ENCODE data around the gene MRM1. TPM values are rescaled to one million over a fixed set of nuclear protein-coding genes. Genes with fewer than 3 reads are reported as not detected.

The MRM1 gene
- polyA plus RNA-seq, 3 donors: 0.82 to 2.3 (median 1.5) TPM

DNA sequence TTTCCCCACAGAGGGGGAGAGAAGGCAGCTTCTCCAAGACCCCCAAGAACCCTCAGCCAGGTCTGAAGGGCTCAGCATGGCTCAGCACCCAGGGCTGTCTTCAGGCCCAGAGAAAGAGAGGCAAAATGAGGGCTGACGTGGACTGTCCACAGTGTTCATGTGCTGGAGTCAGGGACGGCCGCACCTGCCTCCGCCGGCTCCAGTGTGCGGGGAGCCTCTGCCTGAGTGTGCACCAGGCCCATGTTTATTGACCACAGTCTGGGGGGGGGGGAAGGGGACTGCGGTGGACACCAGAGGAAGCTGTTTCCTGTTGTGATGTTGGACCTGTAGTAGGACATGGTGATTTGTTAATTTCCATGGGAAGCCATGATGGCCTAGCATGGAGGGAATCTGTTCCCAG is 6.9 kb downstream of the MRM1 start:
- peaks cover 0 to 5% of the 10 kb centered on the region in 2 donors for H3K36me3 ChIP-seq (replicated peaks in 1 of 2; ENCODE audit: control insufficient read depth in 1 of 2, insufficient read depth in 2 of 2, low read length in 2 of 2)
- peaks cover 32% of the 10 kb centered on the region for H3K4me1 Mint-ChIP-seq
- peaks cover 10 to 14% of the 10 kb centered on the region in 2 donors for H3K4me1 ChIP-seq (ENCODE audit: control insufficient read depth in 1 of 2, insufficient read depth in 2 of 2, low read length in 2 of 2)
- H3K4me3 ChIP-seq (replicated peaks in 1 of 3; ENCODE audit: low read depth in 2 of 3, low read length in 3 of 3): no peak overlapping the region
- no peaks in the 10 kb centered on the region for H4K20me1 ChIP-seq (ENCODE audit: insufficient read depth, low read length)
- H3K27me3 ChIP-seq (ENCODE audit: control insufficient read depth in 2 of 2, insufficient read depth in 2 of 2, low read length in 2 of 2): no peaks in the 10 kb centered on the region
- H3K36me3 Mint-ChIP-seq: peaks cover 10 to 14% of the 10 kb centered on the region in 2 donors
- TF ChIP-seq, protein P1, sequence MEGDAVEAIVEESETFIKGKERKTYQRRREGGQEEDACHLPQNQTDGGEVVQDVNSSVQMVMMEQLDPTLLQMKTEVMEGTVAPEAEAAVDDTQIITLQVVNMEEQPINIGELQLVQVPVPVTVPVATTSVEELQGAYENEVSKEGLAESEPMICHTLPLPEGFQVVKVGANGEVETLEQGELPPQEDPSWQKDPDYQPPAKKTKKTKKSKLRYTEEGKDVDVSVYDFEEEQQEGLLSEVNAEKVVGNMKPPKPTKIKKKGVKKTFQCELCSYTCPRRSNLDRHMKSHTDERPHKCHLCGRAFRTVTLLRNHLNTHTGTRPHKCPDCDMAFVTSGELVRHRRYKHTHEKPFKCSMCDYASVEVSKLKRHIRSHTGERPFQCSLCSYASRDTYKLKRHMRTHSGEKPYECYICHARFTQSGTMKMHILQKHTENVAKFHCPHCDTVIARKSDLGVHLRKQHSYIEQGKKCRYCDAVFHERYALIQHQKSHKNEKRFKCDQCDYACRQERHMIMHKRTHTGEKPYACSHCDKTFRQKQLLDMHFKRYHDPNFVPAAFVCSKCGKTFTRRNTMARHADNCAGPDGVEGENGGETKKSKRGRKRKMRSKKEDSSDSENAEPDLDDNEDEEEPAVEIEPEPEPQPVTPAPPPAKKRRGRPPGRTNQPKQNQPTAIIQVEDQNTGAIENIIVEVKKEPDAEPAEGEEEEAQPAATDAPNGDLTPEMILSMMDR (IDR thresholded peaks at IDR 0.05): no peak
- H2AFZ ChIP-seq (ENCODE audit: insufficient read depth, low read depth, low read length, poor library complexity, severe bottlenecking): no peak overlapping the region
- no peak overlapping the region for H3K4me2 ChIP-seq (replicated peaks; ENCODE audit: extremely low read depth, low read length, poor library complexity, severe bottlenecking)
- H3K27ac Mint-ChIP-seq: no peak overlapping the region
- 71% methylated on average over 7 of the region's 7 CpGs for WGBS (ENCODE audit: insufficient coverage)
- H3K27ac ChIP-seq (ENCODE audit: low read depth in 1 of 2, low read length in 2 of 2): no peak overlapping the region
- H3K9me3 ChIP-seq (replicated peaks in 1 of 2; ENCODE audit: control insufficient read depth in 1 of 2, insufficient read depth in 1 of 2, low read length in 2 of 2): no peaks in the 10 kb centered on the region
- peak overlapping the region in 1 of 2 donors; percentile 57 for H3K4me3 Mint-ChIP-seq
- H3K27me3 Mint-ChIP-seq (ENCODE audit: low read depth in 3 of 3): peaks cover 0 to 2% (median 0%) of the 10 kb centered on the region in 3 donors
- H3K9ac ChIP-seq (ENCODE audit: insufficient read depth, low read length, poor library complexity, severe bottlenecking): no peak overlapping the region
- intact Hi-C loops (cut with micrococcal nuclease): loop anchor here in 1 of 2 donors (10.0 kb wide), 1 partner anchor 337 kb away; the partner anchor contains the start of gene AATF
- peaks cover 0 to 1% (median 0%) of the 10 kb centered on the region in 7 donors for H3K9me3 Mint-ChIP-seq
- DNase-seq: no peak
- H3K79me2 ChIP-seq (ENCODE audit: insufficient read depth, low read length): peaks cover 9% of the 10 kb centered on the region

DNA sequence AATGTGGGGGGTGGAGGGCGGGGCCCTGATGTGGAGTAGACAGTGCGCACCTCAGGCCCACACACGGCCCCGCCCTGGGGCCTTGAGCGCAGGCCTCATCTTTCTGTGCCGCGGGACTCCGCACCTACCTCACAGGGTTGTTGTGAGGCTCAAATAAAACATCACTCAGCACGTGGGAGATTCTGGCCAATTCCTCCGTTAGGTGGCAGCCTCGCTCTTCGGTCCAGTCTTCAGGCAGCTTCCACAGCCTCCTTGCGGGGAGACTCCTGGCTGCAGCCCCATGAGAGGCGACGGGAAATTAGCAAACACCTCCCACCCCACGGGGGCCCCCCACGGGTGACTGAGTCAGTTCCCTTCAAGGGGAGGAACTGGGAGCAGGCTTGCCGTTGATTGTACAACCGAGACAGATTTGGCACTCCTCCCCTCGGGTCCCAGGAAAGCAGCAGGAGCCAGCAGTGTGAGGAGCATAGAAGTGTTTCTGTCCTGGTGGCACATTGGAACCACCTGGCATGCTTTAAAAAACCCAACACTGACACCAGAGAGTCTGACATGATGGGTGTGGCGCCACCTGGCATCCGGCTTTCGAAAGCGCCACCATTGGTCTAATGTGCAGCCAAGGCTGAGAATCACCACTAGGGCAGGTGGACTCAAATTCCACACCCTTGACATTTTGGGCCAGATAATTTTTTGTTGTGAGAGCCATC is 7.6 kb downstream of the MRM1 start:
- Histone ChIP-seq H3K4me3 (replicated peaks in 1 of 3; ENCODE audit: low read depth in 2 of 3, low read length in 3 of 3) (no peak overlapping the region), H3K9ac (ENCODE audit: insufficient read depth, low read length, poor library complexity, severe bottlenecking) (no peak overlapping the region), H3K79me2 (ENCODE audit: insufficient read depth, low read length) (peaks cover 4% of the 10 kb centered on the region), H3K4me2 (replicated peaks; ENCODE audit: extremely low read depth, low read length, poor library complexity, severe bottlenecking) (peak overlapping the region; percentile 1), H3K9me3 (replicated peaks in 1 of 2; ENCODE audit: control insufficient read depth in 1 of 2, insufficient read depth in 1 of 2, low read length in 2 of 2) (no peaks in the 10 kb centered on the region), H3K4me1 (ENCODE audit: control insufficient read depth in 1 of 2, insufficient read depth in 2 of 2, low read length in 2 of 2) (peaks cover 10 to 14% of the 10 kb centered on the region in 2 donors), H3K27ac (ENCODE audit: low read depth in 1 of 2, low read length in 2 of 2) (no peak overlapping the region), H4K20me1 (ENCODE audit: insufficient read depth, low read length) (no peaks in the 10 kb centered on the region), H3K27me3 (ENCODE audit: control insufficient read depth in 2 of 2, insufficient read depth in 2 of 2, low read length in 2 of 2) (no peaks in the 10 kb centered on the region), H3K36me3 (replicated peaks in 1 of 2; ENCODE audit: control insufficient read depth in 1 of 2, insufficient read depth in 2 of 2, low read length in 2 of 2) (peaks cover 0 to 5% of the 10 kb centered on the region in 2 donors), H2AFZ (ENCODE audit: insufficient read depth, low read depth, low read length, poor library complexity, severe bottlenecking) (peak overlapping the region; percentile 17)
- peaks cover 31% of the 10 kb centered on the region for H3K4me1 Mint-ChIP-seq
- peak; percentile 44 to 61 (median 47) for DNase-seq
- H3K4me3 Mint-ChIP-seq: peak overlapping the region in 1 of 2 donors; percentile 57
- TF ChIP-seq, protein P1 (IDR thresholded peaks at IDR 0.05): no peak
- peaks cover 10 to 14% of the 10 kb centered on the region in 2 donors for H3K36me3 Mint-ChIP-seq
- peak overlapping the region in 2 of 7 donors; percentile 53 to 56 for H3K27ac Mint-ChIP-seq
- intact Hi-C loops (cut with micrococcal nuclease): loop anchor here in 1 of 2 donors (10.0 kb wide), 1 partner anchor 336 kb away; the partner anchor contains the start of gene AATF
- 64% methylated on average over 16 of the region's 24 CpGs for WGBS (ENCODE audit: insufficient coverage)
- peaks cover 0 to 1% (median 0%) of the 10 kb centered on the region in 7 donors for H3K9me3 Mint-ChIP-seq
- H3K27me3 Mint-ChIP-seq (ENCODE audit: low read depth in 3 of 3): peaks cover 0 to 2% (median 0%) of the 10 kb centered on the region in 3 donors

Data from CD14-positive monocyte (primary cell).